ENCODE measurements around the gene UST.
"Not testable (repeated sequence)": the region's sequence is repeated elsewhere in the genome, so short reads cannot be mapped to it uniquely, and the experiment has no call there.

UST gene

GRCh38 chr6:148956163-148956562, 209.3 kb downstream of the UST start:
- DNase-seq, result not testable (repeated sequence)

GRCh38 chr6:148957752-148958151, 210.9 kb downstream of the UST start:
- no peak for DNase-seq

- DNase-seq, result no peak
Observed at GRCh38 chr6:148959008-148959407, 212.2 kb downstream of the UST start.

GRCh38 chr6:148959501-148959900, 212.7 kb downstream of the UST start:
- no peak for DNase-seq

GRCh38 chr6:148962854-148963515, 216.2 kb downstream of the UST start:
- DNase-seq, result no peak

GRCh38 chr6:148963738-148964137, 216.9 kb downstream of the UST start:
- DNase-seq, result no peak

- no peak for DNase-seq
Observed at GRCh38 chr6:148964467-148964866, 217.6 kb downstream of the UST start.

GRCh38 chr6:148965287-148965686, 218.5 kb downstream of the UST start:
- no peak for DNase-seq

- no peak for DNase-seq
Observed at GRCh38 chr6:148967011-148967520, 220.2 kb downstream of the UST start.

GRCh38 chr6:148967541-148967956, 220.7 kb downstream of the UST start:
- no peak for DNase-seq

- DNase-seq, result no peak
Observed at GRCh38 chr6:148968771-148969602, 222.2 kb downstream of the UST start.

- no peak for DNase-seq
Observed at GRCh38 chr6:148969603-148970061, 222.8 kb downstream of the UST start.

- DNase-seq, result no peak
Observed at GRCh38 chr6:148971031-148971927, 224.4 kb downstream of the UST start.

- DNase-seq, result peak; percentile 24
Observed at GRCh38 chr6:148972481-148972880, 225.7 kb downstream of the UST start.

GRCh38 chr6:148973538-148974208, 226.8 kb downstream of the UST start:
- DNase-seq, result no peak

- DNase-seq, result no peak
Observed at GRCh38 chr6:148974351-148974750, 227.5 kb downstream of the UST start.

- DNase-seq, result not testable (repeated sequence)
Observed at GRCh38 chr6:148978298-148978697, 231.5 kb downstream of the UST start.

GRCh38 chr6:148979014-148979901, 232.4 kb downstream of the UST start:
- no peak for DNase-seq

GRCh38 chr6:148980234-148980633, 233.4 kb downstream of the UST start:
- no peak for DNase-seq

- DNase-seq, result no peak
Observed at GRCh38 chr6:148981515-148981914, 234.7 kb downstream of the UST start.

GRCh38 chr6:148983101-148983761, 236.4 kb downstream of the UST start:
- DNase-seq, result no peak
